Endometrial microvascular endothelial cells (primary cell): ENCODE results near the gene SUMO3. TPM values are rescaled to one million over a fixed set of nuclear protein-coding genes. Genes with fewer than 3 reads are reported as not detected.

Source experiments
- in situ Hi-C: cut with HindIII; loops from 2 replicates; pipeline ENCODE4 v1.10.0; 2017; ENCODE audit warnings: low sequenced_read_pairs, low pct_unique_long_range_greater_than_20kb; ENCODE audit errors: inconsistent ontology term
- total RNA-seq: library from RNA; depleted of rRNA; stranded (reverse); fragments of >200 nt; gene quantifications from one replicate; pipeline ENCODE4 v1.2.3, GENCODE V29; 2015; ENCODE audit errors: inconsistent ontology term

SUMO3 gene
- total RNA-seq, 1 donor from 2014 or later: 82.4 TPM

DNA sequence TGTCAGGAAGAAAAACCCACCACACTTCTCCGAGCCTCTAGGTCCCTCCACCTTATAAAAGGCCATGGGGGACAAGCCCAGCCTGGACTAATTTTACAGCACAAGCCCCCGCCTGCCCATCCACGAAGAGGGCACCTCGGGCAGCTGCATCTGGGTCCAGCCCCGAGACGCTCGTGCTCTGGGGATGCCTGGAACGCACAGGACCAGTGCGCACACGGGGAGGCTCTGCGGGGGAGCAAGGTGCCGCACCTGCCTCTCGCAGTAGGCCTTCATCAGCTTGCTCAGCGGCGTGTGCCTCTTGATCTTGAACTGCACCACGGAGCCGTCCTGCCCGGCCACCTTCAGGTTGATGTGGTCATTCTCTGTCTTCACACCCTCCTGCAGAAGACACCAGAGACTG, 4.1 kb downstream of the SUMO3 start:
- in situ Hi-C loops: no loop called here

DNA sequence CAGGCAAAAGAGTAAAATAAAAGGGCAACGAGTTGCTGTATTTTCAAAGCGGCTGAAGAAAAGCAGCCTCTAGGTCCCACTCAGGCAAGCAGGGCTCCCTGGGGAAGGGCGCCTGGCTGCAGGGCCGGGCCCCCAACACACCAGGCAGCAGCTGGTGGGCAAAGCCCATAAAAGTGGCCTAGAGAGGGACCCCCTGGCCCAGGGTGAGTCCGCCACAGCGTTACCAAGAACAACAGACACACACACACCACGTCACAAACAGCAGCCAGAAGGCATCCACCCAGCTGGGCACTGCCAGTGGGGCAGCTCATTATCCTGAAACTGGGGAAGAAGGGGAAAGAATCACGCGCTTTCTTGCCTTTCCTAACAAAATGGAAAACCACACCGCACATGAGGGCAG, 4.7 kb downstream of the SUMO3 start:
- in situ Hi-C loops: no loop called here

DNA sequence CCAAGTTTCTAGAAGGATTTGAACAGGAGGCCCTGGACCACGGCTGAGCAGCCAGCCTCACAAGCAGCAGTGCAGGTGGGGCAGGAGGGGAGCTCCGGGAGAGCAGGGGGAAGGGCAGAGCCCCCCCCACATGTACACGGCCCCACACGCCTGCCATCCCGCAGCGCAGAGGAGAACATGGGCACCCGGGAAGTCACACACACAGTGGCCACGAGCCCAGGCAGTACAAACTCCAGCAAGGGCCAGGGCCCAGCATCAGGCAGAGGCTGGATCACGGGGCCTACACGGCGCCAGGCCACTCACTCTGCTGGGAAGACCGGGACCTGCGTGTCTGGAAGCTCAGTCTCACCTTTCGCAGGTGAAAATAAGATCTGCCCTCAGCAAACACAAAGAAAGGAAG, 5.2 kb downstream of the SUMO3 start:
- in situ Hi-C loops: no loop called here

DNA sequence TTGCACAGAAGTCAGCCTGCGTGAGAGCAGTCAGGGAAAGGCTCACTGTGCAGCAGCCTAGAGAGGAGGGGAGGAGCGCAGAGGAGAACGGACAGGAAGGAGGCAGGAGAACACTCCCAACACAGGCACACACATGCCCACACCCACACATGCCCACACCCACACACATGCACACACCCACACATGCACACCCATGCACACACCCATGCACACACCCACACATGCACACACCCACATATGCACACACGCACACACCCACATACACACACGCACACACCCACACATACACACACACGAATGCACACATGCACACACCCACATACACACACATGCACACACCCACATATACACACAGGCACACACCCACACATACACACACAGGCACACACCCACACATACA, 7.1 kb downstream of the SUMO3 start:
- in situ Hi-C loops: no loop called here

DNA sequence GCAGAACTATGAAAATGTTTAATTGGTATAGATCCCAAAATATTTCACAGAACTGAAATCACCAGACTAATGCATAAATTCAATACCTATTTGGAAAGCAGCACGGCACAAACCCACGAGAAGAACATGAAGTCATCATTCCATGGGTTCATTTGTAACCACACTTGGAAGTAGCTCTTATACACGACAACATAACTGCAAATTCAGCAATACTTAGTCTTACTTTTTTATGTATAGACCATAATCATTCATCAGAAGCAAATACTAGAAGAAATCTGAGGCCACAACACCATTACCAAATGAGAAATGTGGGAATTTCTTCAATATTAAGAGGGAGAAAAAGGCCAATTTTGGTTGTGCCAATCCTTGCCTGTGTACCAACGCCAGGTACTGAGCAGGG, 12.0 kb downstream of the SUMO3 start:
- in situ Hi-C loops: no loop called here

DNA sequence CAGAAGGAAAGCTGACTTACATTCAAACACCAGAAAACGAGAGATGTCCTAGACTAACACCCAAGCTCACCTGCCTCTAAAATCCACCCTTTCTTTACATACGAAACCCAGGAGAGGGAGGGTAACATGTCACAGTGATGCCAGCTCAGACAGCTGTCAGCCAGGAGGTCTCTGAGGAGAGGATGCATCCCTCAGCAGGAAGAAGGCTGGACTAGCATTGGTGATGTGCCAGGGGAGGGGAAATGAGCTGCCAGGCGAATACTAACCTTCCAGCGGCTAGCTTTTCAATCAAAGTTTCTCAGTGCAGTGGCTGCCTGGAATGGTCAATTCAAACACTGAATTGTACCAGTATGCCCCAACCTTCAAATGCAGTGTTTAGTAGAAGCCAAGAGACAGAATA, 12.6 kb downstream of the SUMO3 start:
- in situ Hi-C loops: no loop called here

DNA sequence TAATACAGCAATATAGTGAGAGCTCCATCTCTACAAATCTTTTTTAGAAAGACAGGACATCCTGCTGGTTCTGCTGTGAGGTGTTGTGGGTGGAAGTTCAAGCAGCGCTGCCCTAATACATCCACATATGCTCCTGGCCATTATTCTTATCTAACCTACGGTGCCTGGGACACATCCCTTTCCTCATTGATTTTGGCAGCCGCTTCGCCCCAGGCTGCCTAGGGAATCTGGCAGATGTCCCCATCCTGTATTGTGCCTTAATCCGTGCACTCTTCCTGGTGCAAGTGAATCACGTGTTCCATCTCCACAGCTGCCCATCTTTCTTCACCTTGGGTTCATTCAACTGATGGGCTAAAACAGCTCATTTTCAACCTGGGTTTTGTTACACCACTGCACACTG, 13.1 kb downstream of the SUMO3 start:
- in situ Hi-C loops: no loop called here

DNA sequence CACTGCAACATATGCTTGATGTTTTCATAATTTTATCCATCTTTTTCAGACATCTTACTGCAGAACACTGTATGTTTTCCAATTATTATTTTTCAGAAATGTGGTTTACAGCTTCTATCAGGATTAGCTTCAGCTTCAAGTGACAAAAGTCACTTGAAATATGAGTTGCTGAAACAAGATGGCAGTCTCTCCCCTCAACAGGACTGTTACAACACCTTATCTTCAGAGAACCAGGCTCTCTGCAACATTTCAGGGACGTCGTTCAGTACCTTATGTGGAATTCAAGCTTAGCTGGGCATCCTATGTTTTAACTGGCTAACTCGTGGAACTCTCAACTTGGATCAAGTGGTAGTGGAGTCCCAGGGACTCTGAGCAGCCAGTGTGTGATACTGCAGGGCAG, 14.2 kb downstream of the SUMO3 start:
- in situ Hi-C loops: no loop called here

DNA sequence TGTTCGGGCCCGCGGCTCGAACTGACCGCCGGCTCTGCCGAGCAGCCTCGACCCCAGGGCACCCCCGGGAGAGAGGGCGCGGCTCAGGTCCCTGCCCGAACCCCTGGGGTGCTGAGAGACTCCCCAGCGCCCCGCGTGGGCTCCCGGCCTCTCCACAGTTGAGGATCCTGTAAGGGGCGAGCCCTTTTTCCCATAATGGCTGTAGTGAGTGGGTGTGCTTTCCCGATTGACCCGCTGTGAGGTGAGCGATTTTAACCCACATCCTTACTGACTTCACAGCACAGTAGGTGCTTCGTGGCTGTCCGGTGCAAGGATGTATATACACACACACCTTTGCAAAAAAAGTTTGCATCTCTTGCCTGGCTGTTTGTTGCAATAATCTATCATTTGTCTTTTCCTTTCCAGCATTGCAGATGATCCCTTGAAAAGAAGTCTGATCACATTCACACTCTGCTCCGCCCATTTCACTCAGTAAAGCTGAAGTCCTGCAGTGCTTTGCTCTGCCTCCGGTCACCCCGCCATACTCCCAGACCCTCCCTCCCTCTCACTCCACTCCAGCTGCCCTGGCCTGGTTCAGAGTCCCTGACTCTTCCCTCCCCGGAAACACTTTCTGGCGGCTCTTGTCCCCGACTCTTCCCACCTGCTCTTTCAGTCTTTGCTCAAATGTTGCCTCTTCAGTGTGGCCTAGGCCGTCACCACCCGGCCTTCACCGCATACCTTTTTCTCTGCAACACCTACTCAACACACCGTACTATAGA, 15.3 kb downstream of the SUMO3 start:
- in situ Hi-C loops: no loop called here

DNA sequence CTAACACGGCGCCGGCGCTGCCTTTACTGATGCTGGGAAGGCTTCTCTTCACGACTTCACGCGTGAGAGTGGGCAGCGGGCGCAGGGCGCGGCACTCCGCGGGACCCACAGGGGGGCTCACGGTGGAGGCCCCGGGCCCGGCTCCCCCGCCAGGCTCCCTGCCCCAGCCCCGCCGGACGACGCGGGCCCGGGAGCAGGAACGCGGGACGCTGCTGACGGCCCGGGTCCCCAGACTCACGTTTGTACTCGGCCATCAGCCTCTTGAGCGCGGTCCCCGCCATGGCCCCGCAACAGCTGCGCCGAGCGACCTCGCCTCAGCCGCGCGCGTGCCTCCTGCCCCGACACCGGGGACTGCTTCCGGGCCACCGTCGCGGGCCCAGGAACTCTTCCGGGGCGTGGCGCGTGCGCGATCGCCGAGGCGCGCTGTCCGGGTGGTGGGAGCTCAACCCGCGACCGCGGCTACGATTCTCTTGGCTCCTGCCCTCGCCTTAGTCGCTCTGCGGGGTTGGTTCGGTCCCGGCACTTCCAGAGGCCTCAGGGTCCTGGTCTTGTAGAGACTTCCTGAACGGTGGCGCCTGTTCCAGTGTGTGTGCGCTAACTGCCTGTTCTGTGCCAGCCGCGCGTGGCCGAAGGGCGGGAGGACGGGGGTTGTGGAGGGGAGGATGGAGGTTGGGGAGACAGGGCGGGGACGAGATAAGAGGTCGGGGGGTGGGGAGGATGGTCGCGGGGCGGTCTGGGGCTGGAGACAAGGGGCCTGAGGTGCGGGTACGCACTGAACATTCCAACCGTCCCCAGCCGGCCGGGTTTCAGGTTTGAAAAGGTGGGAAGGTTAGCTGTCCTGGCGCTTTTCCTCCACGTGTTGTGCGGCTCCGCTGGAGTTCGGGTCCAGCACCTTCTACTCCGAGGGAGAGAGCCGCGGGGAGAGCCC, 16.1 kb downstream of the SUMO3 start, which contains the start of gene UBE2G2:
Gene UBE2G2 (minus strand): TSS at position 353 of the 928 bp plus-strand sequence. CDS start 72 bp downstream, at position 281.
- in situ Hi-C loops: no loop called here

DNA sequence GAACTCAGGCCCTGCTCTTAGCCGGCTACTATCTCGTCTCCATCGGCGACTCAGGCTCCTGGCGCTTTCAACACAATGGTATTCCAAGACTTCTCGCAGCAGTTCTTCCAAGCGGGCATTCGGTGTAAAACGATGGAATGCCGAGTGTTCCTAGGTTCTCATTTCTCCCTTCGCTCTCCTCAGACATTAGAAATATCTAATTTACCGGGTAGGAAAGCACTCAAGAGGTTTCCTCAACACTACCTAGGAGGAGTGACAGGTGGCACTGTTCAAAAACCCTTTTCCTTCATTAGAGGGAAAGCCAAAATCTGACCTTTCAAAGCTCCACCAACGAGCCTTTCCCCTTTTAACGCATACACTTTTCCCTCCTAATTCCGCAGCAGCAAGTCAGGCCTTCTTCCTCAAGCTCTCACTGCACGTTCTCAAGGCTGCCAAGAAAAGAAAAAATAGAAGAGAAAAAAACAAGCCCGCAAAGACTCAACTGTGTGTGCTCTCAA, 16.8 kb downstream of the SUMO3 start:
- in situ Hi-C loops: no loop called here

DNA sequence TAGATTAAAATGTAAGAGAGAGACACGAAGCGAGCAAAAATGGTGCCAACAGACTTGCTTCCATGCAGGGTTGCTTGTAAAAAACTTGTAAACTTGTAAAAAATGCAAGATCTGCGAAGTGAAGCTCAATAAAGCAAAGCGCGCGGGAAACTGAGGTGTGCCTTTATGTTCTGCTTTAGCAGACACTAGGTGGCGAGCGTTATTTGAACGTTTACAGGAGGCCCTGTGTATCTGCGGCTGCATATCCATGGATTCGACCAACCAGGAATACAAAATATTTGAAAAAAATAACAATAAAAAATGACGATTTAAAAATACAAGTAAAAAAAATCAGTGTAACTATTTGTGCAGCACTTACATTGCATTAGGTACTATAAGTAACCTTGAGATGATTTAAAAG, 17.8 kb downstream of the SUMO3 start:
- in situ Hi-C loops: no loop called here

DNA sequence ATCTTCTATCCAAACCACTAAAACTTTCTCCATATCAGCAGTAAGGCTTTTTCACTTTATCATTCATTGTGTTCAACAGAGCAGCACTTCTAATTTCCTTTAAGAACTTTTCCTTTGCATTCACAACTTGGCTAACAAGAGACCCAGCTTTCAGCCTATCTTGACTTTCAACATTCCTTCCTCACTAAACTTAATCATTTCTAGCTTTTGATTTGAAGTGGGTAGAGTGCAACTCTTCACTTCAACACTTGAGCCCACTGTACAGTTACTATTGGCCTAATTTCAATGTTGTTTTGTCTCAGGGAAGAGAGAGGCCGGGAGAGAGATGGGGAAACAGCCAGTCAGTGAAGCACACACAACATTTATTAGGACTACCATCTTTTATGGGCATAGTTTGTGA, 18.2 kb downstream of the SUMO3 start:
- in situ Hi-C loops: no loop called here

DNA sequence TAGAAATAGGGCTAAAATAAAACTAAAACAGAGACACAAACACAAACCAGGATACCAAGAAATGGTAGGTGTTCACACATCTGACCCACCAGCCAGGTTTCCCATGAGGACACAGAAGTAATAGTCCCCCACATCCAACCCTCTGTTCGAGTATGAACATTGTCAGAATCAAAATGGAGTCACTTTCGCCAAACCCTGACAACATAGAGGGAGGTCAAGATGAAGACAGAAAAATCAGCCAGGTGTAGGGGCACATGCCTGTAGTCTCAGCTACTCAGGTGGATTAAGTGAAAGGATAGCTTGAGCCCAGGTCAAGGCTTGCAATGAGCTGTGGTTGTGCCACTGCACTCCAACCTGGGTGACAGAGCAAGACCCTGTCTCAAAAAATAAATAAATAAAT, 20.1 kb downstream of the SUMO3 start:
- in situ Hi-C loops: no loop called here

DNA sequence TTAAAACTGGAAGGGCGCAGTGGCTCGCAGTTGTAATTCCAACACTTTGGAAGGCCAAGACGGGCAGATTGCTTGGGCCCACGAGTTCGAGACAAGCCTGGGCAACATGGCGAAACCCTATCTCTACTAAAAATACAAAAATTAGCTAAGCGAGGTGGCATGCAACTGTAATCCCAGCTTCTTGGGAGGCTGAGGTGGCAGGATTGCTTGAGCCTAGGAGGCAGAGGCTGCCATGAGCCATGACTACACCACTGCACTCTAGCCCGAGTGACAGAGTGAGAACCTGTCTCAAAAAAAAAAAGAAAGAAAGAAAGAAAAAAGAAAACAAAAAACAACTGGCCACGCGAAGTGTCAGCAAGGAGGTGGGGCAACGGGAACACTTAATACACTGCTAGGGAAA, 22.5 kb downstream of the SUMO3 start:
- in situ Hi-C loops: no loop called here

DNA sequence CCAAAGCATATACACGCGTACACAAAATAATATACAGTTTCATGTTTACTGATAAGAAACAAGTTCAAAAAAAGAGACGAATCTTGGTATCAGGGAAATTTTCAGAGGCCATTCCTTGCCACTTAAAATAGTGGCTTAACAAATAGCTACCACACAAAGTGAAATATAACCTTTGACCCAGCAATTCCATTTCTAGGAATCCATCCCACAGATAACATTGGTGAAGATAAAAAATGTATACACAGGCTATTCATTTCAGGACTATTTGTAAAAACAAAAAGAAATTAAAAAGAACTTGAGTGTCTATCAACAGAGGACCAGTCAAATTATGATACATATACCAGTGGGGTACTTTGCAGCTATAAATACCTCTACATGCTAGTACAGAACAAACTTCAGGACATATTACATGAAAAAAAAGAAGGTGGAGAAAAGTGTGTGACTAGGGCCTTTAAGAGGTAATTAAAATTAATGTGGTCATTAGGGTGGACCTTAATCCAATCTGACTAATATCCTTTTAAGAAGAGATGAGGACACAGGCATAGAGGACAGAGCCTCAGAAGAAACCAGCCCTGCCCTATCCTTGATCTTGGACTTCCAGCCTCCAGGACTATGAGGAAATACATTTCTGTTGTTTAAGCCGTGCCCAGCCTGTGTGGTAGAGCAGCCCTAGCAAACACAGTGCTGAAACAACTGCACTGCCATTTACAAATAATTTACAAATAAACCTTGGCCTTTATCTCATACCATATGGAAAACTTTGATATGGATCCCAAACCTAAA, 24.1 kb downstream of the SUMO3 start:
- in situ Hi-C loops: no loop called here

DNA sequence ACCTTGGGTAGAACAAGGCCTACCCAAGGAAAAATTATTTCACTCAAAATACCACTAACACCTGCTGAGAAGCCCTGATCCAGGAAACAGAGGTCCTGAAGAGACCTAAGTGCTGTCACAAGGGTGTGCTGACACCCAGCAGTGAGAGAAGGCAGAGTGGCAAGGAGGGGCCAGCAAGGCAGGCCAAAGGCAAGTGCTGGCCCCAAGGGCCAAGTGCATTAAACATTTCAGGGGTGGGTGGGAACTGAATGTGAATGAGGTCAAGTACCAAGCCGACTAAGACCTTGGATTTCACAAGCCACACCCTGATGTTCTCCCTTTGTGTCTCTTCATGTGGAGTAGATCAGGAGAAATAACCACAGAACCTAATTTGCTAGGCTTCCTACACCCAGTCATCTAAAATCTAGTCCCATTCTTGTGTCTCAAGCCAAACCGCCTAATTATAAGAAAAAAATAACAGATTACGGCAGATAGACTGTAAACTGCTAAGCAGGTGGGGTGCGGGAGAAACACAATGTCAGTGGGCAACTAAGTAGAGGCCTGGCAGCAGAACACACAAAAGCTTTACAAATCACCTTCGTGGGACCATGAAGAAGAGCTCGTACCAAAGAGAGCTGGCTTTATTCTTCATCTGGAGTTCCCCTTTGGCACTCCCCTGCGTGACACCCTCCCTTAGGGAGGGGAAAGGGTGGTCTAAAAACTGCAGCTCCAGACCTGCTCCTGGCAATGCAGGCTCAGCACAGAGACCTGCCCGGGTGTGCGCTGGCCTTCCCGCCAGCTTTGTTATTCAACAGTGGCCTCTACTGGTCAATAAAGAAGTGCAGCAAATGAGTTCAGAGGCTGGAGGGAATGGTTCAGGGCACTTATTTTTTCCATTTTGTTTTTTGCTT, 24.9 kb downstream of the SUMO3 start:
- in situ Hi-C loops: no loop called here

DNA sequence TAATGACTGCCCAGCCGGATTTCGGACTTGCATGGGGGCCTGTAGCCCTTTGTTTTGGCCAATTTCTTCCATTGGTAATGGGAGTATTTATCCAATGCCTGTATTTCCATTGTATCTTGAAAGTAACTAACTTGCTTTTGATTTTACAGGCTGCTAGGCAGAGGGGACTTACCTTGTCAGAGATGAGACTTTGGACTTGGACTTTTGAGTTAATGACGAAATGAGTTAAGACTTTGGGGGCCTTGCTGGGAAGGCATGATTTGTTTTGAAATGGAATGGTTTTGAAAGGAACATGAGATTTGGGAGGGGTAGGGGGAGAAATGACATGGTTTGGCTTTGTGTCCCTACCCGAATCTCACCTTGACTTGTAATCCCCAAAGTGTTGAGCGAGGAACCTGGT, 25.9 kb downstream of the SUMO3 start:
- in situ Hi-C loops: no loop called here
